Tongue (tissue), 2 donors: ENCODE measurements around the gene ARL8B. TPM values are rescaled to one million over a fixed set of nuclear protein-coding genes. Genes with fewer than 3 reads are reported as not detected.
A peak's percentile ranks its signal among the peaks of the same experiment; 100 is the strongest.

Experiments
- DNase-seq: peaks from one replicate; pipeline ENCODE4 v3.0.0-alpha.2; 2015
- total RNA-seq: library from RNA; depleted of rRNA; stranded (reverse); fragments of >200 nt; gene quantifications from one replicate; pipeline ENCODE4 v1.2.3, GENCODE V29; 2014

Gene ARL8B
- total RNA-seq, 1 donor from 2014 or later = 53.1 TPM

DNA sequence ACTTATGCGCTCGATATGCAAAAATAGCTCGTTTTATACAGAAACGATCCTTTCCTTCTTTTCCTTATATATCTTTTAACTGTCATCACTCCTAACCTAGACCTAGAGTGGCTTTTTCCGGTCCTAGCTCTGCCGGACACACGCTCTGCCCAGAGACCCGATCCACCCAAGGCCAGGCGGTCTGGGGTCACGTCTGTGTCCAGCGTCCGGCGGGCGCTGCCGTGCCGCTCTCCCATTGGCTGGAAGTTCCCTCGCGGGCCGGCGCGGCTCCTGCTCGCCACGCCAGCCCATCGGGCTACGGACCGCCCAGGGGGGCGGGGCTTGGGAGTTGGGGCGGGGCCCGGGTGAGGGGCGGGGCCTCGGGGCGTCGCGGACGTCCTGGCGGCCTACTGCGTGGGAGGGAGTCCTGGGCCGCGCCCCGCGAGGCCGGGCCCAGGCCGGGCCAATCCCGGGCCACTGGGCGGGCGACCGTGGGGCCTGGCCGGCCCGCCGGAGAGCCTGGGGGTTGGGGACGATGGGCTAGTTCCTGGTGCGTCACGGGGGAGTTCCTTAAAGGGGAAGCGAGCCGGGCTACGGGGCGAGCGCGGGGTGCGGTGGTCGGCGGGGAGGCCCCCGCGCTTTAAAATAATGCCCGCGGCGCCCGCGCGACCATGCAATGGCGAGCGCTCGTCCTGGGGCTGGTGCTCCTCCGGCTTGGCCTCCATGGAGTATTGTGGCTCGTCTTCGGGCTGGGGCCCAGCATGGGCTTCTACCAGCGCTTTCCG, 65.2 kb downstream of the ARL8B start, which contains the start of gene EDEM1:
Gene EDEM1, plus strand, starts transcription at position 552 of the 764 bp plus-strand sequence. Its CDS starts 99 bp downstream, at position 651.
- peak; percentile 96 for DNase-seq

DNA sequence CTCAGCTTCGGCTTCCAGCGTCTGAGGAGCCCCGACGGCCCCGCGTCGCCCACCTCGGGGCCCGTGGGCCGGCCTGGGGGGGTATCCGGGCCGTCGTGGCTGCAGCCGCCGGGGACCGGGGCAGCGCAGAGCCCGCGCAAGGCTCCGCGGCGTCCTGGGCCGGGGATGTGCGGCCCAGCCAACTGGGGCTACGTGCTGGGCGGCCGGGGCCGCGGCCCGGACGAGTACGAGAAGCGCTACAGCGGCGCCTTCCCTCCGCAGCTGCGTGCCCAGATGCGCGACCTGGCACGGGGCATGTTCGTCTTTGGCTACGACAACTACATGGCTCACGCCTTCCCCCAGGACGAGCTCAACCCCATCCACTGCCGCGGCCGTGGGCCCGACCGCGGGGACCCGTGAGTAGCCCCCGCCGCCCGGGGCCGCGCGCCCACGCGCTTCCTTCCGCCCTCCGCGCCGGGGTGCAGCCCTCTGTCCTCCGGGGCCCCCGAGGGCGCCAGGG, 65.9 kb downstream of the ARL8B start:
- peak; percentile 45 for DNase-seq

DNA sequence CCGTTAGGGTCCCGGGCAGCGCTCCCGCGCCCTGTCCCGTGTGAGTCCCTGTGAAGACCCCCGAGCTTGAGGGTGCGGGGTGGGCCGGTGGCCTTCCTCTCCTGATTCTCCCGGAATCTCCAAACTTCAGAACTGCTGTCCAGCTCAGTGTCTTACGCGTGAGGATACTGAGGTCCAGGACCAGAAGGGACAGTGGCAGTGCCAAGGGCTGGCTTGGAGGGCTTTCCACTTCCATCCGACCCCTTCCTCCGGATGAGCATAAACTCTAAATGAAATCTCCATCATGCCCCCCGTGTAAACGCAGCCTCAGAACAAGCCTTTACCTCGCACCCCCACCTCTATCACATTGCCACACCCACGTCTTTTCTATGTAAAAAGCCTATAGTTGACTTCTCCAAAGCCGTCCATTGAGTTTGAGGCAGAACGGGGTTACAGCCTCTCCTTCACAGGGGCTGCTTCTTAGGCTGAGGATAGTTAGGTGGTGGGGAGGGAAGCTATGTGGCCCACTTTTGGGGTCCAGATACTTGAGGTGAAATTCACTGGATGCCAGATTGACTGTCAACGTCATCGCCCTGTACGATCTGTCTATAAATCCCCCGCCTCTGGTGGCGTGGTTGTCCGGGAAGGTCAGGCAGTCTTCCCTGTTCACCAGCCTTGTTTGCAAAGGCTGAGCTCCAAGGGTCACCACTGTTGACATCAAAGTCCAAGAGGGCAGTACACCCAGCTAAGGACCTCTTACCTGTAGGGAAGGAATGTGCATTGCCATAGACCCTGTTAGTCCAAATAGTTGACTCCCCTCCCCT, 66.5 kb downstream of the ARL8B start:
- DNase-seq = peak; percentile 37

DNA sequence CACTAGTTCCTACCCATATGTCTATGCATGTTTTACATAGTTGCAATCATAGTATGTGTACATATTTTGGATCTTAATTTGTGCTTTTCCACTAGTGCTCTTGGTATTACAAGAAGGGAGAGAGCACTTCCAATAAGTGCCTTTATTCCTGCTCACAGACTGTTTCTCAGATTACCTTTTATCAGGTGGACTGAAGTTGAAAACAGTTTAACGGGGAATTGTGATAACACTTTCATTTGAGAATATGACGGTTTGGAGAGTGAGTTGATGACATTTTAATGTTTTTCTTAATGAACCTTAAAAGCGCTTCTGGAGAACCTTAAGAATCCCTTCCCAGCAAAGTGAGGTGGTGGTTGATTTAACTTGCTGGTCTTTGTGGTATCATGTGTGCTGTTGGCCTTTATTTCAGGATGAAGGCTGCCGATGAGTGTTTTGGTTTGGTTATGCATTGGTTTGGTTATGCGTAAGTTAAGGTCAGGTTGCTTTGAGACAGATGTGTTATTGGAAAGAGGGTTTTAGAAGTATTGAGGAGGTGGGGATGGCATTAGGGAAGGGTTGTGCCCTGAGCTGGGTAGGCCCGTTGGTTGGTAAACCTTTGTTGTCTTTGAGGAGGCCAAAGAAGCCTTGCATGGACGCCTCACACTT, 68.2 kb downstream of the ARL8B start:
- DNase-seq = no peak

DNA sequence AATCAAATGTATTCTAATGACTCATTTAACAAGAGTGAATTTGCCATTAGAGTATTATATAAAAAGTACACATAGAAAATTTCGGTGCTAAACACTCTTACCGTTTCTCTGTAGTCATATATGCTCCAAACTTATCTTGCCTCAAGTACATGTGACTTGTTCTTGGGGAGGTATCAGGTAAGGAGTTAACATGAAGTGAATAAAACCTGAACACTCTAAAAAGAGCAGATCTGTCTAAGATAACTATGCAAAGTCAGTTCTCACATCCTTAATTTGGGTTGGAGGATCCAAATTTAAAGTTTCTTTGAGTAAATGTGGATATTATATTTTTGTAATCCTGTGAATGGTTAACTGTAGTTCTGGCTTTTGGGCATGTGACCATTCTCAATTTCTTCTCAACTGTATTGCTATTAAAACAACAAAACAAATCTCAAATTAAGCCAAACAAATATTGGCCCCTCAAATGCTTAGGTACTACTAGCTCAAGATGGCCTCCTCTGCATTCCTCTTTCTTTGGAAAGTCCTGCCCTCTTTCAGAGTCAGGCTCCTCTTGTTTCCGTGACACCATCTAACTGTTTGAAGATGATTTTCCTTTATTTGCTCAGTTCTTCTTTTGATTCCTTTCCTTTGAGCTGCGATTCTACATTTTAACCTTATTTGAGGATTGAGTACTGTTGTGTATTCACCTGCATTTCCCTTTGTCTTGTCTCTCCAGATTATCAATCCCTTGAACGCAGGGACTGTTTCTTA, 69.6 kb downstream of the ARL8B start:
- DNase-seq = no peak

DNA sequence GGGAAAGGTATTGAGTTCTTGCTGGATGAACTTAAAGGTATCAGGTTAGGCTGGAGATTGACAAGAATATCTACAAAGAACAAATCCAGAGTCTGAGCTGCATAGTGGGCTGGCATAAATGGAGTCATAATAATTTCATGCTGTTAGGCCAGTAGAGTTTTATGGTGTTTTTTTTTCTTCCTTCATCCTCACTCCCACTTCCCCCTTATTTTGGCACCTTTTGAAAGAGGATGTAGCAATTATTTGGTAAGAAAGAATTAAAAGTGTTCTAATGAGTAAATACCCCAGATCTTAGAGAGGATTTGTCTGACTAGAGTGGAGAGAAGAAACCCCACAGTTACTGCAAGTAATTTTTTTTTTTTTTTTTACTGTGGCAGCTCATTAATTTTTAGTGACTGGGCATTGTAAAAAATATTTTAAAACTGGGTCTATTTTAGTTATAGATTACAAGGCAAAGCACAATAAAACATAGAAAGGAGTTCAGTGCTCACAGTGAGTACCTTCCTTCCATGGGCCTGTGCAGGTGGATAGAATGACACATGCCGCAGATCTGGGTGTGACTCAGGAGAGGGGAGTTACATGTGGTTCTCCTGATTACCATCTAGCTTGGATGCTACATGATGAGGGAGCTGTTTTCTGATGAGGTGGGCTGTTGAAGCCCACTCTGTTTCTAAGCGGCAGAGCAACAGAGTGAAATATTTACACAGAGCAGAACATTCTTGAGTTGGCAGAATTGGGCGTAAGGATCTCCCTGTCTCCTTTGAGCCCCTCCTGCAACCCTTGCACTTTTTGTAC, 70.7 kb downstream of the ARL8B start:
- DNase-seq = no peak

DNA sequence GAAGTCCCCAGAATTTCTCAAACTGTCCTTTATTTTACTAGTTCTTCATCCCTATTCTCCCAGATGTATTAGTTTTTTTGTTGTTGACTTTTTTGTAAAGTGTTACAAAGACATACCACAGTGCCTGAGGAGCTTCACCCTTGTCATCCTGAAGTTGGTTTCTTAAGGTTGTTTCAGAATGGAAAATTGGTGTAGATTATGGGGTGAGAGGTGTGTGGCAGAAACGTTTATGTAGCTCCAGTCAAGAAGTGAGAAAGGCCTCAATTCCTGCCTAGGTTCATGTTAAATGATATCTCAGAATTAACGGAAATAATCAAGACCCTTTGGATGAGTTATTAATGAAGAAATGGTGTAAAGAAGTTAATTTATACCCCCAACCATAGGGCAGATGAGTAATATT, 72.2 kb downstream of the ARL8B start:
- no peak for DNase-seq

DNA sequence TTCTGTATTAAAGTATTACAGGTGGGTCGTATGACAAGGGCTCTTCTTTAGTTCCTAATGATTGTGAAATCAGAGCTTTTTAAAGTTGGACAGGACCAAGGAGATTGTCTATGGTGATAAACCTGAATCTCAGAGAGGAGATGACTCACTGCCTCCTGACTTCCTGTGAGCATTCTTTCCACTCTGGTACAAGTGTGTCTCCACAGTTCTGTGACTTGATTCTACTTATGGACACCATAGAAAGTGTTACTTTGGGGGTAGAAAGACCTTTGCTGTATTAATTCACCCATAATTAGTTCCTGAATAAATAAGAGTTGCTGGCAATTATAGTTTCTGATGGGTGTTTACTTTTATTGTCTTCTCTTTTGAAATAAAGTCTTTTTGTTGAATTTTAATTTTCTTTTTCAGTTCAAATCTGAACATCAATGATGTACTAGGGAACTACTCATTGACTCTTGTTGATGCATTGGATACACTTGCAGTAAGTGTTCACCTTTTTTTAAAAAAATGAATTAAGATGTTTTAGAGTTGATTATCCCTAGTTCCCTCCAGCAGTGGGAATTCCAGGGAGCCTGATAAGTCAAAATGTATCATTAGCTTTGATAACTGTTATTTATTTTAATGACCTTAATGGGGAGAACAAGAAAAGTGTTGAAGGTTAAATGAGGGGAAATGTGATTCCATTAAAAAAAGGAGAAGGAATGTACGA, 72.9 kb downstream of the ARL8B start:
- DNase-seq = no peak

DNA sequence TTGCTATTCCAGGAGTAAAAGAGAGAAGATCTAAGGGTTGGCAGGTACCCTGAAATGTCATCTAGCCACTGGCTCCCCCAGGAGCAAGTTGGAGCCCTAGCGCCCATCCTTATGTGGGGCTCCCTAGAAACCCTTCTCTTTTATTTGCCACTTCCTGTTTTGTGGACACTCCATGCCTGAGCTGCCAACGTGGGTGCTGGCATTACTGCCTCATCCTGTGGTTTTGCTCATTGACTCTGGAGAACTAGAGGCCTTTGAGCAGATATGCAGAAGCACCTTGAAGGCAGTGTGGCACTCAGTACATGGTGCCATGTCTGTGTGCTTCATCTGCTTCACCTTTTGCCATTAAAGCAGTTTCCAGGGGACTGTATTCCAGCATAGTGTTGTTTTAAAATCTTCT, 73.5 kb downstream of the ARL8B start:
- no peak for DNase-seq

DNA sequence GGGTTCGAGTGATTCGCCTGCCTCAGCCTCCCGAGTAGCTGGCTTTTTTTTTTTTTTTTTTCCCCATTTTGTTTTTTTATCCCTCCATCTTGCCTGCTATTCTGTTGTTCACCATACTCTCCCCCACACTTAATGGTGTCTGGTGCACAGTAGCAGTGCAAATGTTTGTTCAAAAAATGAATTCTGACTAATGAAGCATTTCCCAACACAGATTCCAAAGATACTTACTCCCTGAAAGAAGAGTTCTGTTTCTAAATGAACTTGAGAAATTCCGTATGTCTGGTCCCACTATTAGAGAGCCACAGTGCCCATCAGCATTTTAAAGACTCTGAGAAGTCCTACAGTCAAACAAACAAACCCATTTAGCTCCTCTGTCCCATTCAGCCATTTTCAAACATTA, 74.9 kb downstream of the ARL8B start:
- no peak for DNase-seq

DNA sequence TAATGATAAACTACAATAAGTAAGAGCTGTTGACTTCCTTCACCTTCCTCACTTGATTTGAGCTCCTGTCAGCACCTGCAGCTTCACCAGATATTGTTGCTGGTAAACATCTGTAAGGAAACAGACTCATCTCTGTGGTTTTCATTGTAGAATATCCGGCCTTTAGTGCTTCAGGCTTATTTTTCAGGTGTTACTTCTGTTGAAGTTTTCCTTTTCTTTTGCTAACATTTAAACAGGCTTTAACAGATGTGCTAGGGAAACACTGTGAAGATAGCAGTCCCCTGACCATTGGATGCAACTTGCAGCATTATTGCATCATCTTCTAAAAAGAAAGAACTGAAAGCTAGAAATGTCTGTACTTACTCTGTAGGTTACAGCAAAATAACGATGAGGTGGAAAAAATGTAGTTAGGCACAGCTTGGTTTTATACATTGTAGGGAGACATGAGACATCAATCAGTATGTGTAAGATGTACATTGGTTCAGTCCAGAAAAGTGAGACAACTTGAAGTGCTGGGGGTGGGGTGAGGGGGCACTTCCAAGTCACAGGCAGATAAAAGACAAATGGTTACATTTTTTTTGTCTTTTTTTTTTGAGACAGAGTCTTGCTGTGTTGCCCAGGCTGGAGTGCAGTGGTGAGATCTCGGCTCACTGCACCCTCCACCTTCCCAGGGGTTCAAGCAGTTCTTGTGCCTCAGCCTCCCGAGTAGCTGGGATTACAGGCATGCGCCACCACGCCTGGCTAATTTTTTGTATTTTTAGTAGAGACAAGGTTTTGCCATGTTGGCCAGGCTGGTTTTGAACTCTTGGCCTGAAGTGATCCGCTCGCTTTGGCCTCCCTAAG, 75.6 kb downstream of the ARL8B start:
- no peak for DNase-seq

DNA sequence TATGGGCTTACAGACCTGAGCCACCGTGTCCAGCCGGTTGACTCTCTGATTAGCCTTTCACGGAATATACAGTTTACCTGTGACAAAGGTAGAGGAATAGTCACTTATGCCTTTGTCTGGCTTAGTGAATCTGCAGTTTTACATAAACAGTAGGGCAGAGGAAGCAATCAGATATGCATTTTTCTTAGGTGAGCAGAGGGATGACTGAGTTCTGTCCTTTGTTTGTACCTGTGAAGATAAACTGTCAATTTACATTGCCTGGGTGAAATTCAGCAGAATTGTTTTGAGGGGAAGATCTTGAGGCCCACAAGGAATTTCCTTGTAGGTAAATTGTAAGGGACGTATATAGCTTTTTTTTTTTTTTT, 76.2 kb downstream of the ARL8B start:
- no peak for DNase-seq

DNA sequence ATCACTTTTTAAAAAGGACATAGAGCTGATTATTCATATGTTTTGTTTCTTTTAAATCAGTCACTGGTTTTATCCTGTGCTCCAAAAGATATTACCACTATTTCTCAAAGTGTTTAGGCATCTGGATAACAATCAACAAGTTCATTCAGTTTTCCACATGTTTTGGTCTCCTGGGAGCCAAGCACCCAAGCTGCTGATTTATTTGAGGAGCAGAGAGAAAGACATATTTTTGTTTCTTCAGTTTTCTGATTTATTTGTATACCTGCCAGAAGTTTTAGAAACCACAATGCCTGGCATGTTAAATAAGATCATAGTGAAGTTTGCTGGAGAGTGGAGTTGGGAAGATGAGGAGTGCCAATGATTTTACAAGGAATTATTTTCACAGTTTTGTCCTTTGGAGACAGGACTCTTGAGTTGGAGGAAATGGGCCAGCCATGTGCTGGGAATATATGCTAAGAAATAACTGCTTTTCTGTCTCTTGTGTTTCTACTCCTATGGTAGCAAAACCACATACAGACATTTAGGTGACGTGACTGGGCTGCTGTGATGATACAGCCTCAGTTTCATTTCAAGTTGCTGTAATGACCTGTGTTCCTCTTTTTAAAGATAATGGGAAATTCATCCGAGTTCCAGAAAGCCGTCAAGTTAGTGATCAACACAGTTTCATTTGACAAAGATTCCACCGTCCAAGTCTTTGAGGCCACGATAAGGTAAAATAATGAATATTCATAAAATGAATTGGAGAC, 77.1 kb downstream of the ARL8B start:
- DNase-seq = no peak

DNA sequence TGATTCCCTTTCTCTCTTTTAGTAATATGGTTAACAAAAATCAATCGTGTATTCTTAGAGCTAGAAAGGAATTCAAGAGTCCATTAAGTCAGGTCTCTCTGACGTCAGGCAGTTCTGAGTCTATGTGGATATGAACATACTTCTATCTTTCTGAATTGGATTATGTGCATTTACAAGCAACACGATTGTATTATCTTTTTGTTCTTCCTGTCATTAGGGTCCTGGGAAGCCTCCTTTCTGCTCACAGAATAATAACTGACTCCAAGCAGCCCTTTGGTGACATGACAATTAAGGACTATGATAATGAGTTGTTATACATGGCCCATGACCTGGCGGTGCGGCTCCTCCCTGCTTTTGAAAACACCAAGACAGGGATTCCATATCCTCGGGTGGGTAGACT, 79.4 kb downstream of the ARL8B start:
- no peak for DNase-seq

DNA sequence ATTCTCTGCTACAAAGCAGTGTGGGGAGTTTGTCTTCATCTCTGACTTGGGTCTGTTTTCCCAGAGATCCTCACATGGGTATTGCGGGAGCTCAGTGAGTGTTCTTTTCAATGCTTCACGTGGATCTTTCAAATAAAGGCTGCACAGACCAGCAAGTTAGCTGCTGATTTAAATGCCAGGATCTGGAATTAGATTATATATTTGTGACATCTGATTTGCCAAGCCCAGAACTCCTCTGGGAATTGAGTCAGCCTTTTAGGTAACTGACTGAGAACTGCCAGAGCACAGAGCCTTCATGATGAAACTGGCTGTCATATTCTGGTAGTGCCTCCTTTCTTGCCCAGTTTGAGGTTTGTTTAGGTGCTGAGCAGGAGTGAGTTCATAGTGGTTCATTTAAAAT, 80.1 kb downstream of the ARL8B start:
- no peak for DNase-seq

DNA sequence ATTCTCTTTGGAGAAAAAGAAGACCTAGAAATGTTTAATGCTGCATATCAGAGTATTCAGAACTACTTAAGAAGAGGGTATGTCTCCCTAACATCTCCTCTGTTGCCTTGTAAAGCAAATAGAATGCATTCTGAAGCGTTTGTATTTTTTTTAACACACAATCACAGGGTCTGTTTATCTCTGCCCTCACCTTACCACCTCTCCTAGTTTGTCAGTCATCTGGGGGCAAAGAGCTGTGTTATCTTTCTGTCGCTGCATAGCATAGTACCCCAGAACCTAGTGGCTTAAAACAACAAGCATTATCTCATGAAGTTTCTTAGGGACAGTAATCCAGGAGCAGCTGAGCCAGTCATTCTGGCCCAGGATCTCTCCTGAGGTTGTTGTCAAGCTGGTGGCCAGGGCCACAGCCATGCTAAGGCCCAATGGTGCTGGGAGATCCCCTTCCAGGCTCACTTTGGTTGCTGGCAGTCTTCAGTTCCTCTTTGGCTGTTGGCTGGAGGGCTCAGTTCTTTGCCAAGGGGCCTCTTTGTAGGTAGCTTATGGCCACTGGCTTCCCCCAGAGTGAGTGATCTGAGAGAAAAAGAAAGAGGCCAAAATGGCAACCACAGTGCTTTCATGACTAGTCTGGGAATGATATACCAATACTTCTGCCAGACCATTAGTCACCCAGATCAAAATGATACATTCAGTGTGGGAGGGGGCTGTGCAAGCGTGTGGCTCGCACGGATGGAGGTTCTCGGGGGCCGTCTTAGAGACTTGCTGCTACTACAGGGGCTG, 83.3 kb downstream of the ARL8B start:
- DNase-seq = no peak

DNA sequence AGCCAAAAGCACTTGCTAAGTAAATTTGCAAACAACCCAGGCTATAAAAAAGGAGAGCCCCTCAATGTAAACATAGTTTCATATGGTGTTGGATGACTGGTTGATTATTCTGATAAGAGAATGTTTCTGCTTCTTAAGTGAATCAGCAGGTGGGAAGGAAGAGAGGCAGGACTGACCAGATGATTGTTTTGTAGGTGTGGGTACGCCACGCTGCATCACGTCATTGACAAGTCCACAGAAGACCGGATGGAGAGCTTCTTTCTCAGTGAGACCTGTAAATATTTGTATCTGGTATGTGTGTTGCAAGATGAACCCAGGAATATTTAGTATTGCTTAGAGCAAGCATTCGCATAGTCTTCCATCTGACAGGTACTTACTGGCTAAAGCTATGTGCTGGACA, 88.8 kb downstream of the ARL8B start:
- DNase-seq = no peak
